BLaER1 (cell line): Measurements from ENCODE around the gene SCTR.

Experiments used
- H3K27ac ChIP-seq: shearing (Covaris generic); formaldehyde crosslinking; 2 replicates; pipeline ENCODE4 v1.8.1; 2022
- H3K27me3 ChIP-seq: shearing (Covaris generic); formaldehyde crosslinking; 2 replicates; pipeline ENCODE4 v1.8.1; 2022
- H3K36me3 ChIP-seq: shearing (Covaris generic); formaldehyde crosslinking; 2 replicates; pipeline ENCODE4 v1.8.1; 2022
- H3K4me1 ChIP-seq: shearing (Covaris generic); formaldehyde crosslinking; 2 replicates; pipeline ENCODE4 v1.8.1; 2022
- H3K4me2 ChIP-seq: shearing (Covaris generic); formaldehyde crosslinking; 2 replicates; pipeline ENCODE4 v1.8.1; 2022
- H3K4me3 ChIP-seq: shearing (Covaris generic); formaldehyde crosslinking; 2 replicates; pipeline ENCODE4 v1.8.1; 2022
- H3K9ac ChIP-seq: shearing (Covaris generic); formaldehyde crosslinking; 2 replicates; pipeline ENCODE4 v1.8.1; 2022
- H3K9me3 ChIP-seq: shearing (Covaris generic); formaldehyde crosslinking; 2 replicates; pipeline ENCODE4 v1.8.1; 2022
- H4K20me1 ChIP-seq: shearing (Covaris generic); formaldehyde crosslinking; 2 replicates; pipeline ENCODE4 v1.8.1; 2022
- Cebpa-rat ChIP-seq: shearing (Covaris generic); IDR thresholded peaks from 2 replicates; pipeline ENCODE4 v1.8.1; 2022

The SCTR gene

GRCh38 chr2:119425119-119425405 lies 99.2 kb downstream of the SCTR start:
- H3K4me3 ChIP-seq, result no peak overlapping the region
- H3K36me3 ChIP-seq, result no peaks in the 10 kb centered on the region
- peaks cover 21% of the 10 kb centered on the region for H3K9me3 ChIP-seq
- no peaks in the 10 kb centered on the region for H4K20me1 ChIP-seq
- 0 out of 2 replicates have a peak, but pooled peaks cover 2% of the 10 kb centered on the region for H3K27me3 ChIP-seq
- no peak for TF ChIP-seq Cebpa-rat
- no peak overlapping the region for H3K27ac ChIP-seq
- no peak overlapping the region for H3K9ac ChIP-seq
- no peak overlapping the region for H3K4me2 ChIP-seq
- H3K4me1 ChIP-seq, result peaks cover 15% of the 10 kb centered on the region

- Histone ChIP-seq H3K27ac (no peak overlapping the region), H3K4me1 (peaks cover 13% of the 10 kb centered on the region), H3K9me3 (peaks cover 24% of the 10 kb centered on the region), H3K36me3 (no peaks in the 10 kb centered on the region), H4K20me1 (no peaks in the 10 kb centered on the region), H3K9ac (no peak overlapping the region), H3K4me3 (no peak overlapping the region), H3K4me2 (no peak overlapping the region), H3K27me3 (no peaks in the 10 kb centered on the region)
- TF ChIP-seq Cebpa-rat, result no peak
Observed at GRCh38 chr2:119424284-119425118, 99.8 kb downstream of the SCTR start.

GRCh38 chr2:119423811-119424210 lies 100.5 kb downstream of the SCTR start:
- TF ChIP-seq Cebpa-rat, result no peak
- no peak overlapping the region for H3K27ac ChIP-seq
- H4K20me1 ChIP-seq, result no peaks in the 10 kb centered on the region
- no peaks in the 10 kb centered on the region for H3K36me3 ChIP-seq
- peaks cover 13% of the 10 kb centered on the region for H3K4me1 ChIP-seq
- no peak overlapping the region for H3K4me3 ChIP-seq
- peaks cover 24% of the 10 kb centered on the region for H3K9me3 ChIP-seq
- no peak overlapping the region for H3K9ac ChIP-seq
- no peak overlapping the region for H3K4me2 ChIP-seq
- H3K27me3 ChIP-seq, result no peaks in the 10 kb centered on the region

- no peak overlapping the region for H3K27ac ChIP-seq
- no peaks in the 10 kb centered on the region for H4K20me1 ChIP-seq
- H3K4me2 ChIP-seq, result 0 out of 2 replicates have a peak overlapping the region, but pooled peaks have one; percentile 9
- H3K9ac ChIP-seq, result no peak overlapping the region
- no peak for TF ChIP-seq Cebpa-rat
- no peaks in the 10 kb centered on the region for H3K27me3 ChIP-seq
- H3K9me3 ChIP-seq, result peaks cover 24% of the 10 kb centered on the region
- no peak overlapping the region for H3K4me3 ChIP-seq
- H3K36me3 ChIP-seq, result no peaks in the 10 kb centered on the region
- H3K4me1 ChIP-seq, result peaks cover 13% of the 10 kb centered on the region
Observed at GRCh38 chr2:119423108-119423444, 101.2 kb downstream of the SCTR start.

- Histone ChIP-seq H3K27ac (no peak overlapping the region), H3K4me2 (0 out of 2 replicates have a peak overlapping the region, but pooled peaks have one; percentile 9), H3K36me3 (no peaks in the 10 kb centered on the region), H4K20me1 (no peaks in the 10 kb centered on the region), H3K4me3 (no peak overlapping the region), H3K27me3 (no peaks in the 10 kb centered on the region), H3K9ac (no peak overlapping the region), H3K9me3 (peaks cover 24% of the 10 kb centered on the region), H3K4me1 (peaks cover 13% of the 10 kb centered on the region)
- TF ChIP-seq Cebpa-rat, result no peak
Observed at GRCh38 chr2:119422360-119423107, 101.7 kb downstream of the SCTR start.

GRCh38 chr2:119421741-119422140 lies 102.5 kb downstream of the SCTR start:
- TF ChIP-seq Cebpa-rat, result no peak
- no peak overlapping the region for H3K4me2 ChIP-seq
- no peaks in the 10 kb centered on the region for H3K36me3 ChIP-seq
- no peak overlapping the region for H3K9ac ChIP-seq
- no peaks in the 10 kb centered on the region for H4K20me1 ChIP-seq
- H3K4me1 ChIP-seq, result peaks cover 17% of the 10 kb centered on the region
- no peaks in the 10 kb centered on the region for H3K27me3 ChIP-seq
- H3K27ac ChIP-seq, result no peak overlapping the region
- H3K9me3 ChIP-seq, result peaks cover 24% of the 10 kb centered on the region
- H3K4me3 ChIP-seq, result no peak overlapping the region

GRCh38 chr2:119421304-119421703 lies 103.0 kb downstream of the SCTR start:
- no peaks in the 10 kb centered on the region for H4K20me1 ChIP-seq
- H3K4me3 ChIP-seq, result no peak overlapping the region
- H3K9me3 ChIP-seq, result peaks cover 24% of the 10 kb centered on the region
- H3K4me1 ChIP-seq, result peaks cover 22% of the 10 kb centered on the region
- no peak for TF ChIP-seq Cebpa-rat
- H3K4me2 ChIP-seq, result no peak overlapping the region
- no peak overlapping the region for H3K27ac ChIP-seq
- H3K36me3 ChIP-seq, result no peaks in the 10 kb centered on the region
- no peaks in the 10 kb centered on the region for H3K27me3 ChIP-seq
- no peak overlapping the region for H3K9ac ChIP-seq

- H3K27ac ChIP-seq, result no peak overlapping the region
- H4K20me1 ChIP-seq, result no peaks in the 10 kb centered on the region
- H3K4me1 ChIP-seq, result peaks cover 35% of the 10 kb centered on the region
- no peak overlapping the region for H3K9ac ChIP-seq
- no peak for TF ChIP-seq Cebpa-rat
- H3K36me3 ChIP-seq, result no peaks in the 10 kb centered on the region
- H3K4me2 ChIP-seq, result no peak overlapping the region
- no peak overlapping the region for H3K4me3 ChIP-seq
- H3K9me3 ChIP-seq, result peaks cover 24% of the 10 kb centered on the region
- H3K27me3 ChIP-seq, result no peaks in the 10 kb centered on the region
Observed at GRCh38 chr2:119419803-119420508, 104.3 kb downstream of the SCTR start.

- Histone ChIP-seq H3K36me3 (no peaks in the 10 kb centered on the region), H3K27me3 (no peaks in the 10 kb centered on the region), H3K4me3 (no peak overlapping the region), H4K20me1 (no peaks in the 10 kb centered on the region), H3K9me3 (peaks cover 29% of the 10 kb centered on the region), H3K27ac (no peak overlapping the region), H3K4me1 (peaks cover 40% of the 10 kb centered on the region), H3K9ac (no peak overlapping the region), H3K4me2 (no peak overlapping the region)
- TF ChIP-seq Cebpa-rat, result no peak
Observed at GRCh38 chr2:119419065-119419464, 105.2 kb downstream of the SCTR start.

- H3K4me2 ChIP-seq, result no peak overlapping the region
- no peaks in the 10 kb centered on the region for H3K27me3 ChIP-seq
- TF ChIP-seq Cebpa-rat, result no peak
- no peak overlapping the region for H3K4me3 ChIP-seq
- peaks cover 35% of the 10 kb centered on the region for H3K9me3 ChIP-seq
- no peaks in the 10 kb centered on the region for H4K20me1 ChIP-seq
- H3K9ac ChIP-seq, result no peak overlapping the region
- H3K36me3 ChIP-seq, result no peaks in the 10 kb centered on the region
- peaks cover 37% of the 10 kb centered on the region for H3K4me1 ChIP-seq
- no peak overlapping the region for H3K27ac ChIP-seq
Observed at GRCh38 chr2:119417908-119418307, 106.4 kb downstream of the SCTR start.
